GM19099 (cell line): Measurements from ENCODE around the gene GABRA4.

Source experiments
- POLR2A ChIP-seq: IDR thresholded peaks from 3 replicates; pipeline ENCODE4 v1.6.1; 2011; ENCODE audit warnings: low read depth; ENCODE audit not compliant: insufficient read length; ENCODE audit errors: extremely low read depth

Gene GABRA4

GRCh38 chr4:46909078-46909477 is 84.3 kb downstream of the GABRA4 start, which contains the start of gene COX7B2:
Gene COX7B2, minus strand, starts transcription at chr4:46909245. Its CDS starts 174,053 bp downstream, at chr4:46735192.
- no peak for TF ChIP-seq POLR2A

GRCh38 chr4:46908148-46908547 is 85.2 kb downstream of the GABRA4 start:
- no peak for TF ChIP-seq POLR2A

- no peak for TF ChIP-seq POLR2A
These were observed 93.3 kb downstream of the GABRA4 start for GRCh38 chr4:46900082-46900481.

GRCh38 chr4:46894826-46895225 is 98.6 kb downstream of the GABRA4 start:
- TF ChIP-seq POLR2A, result no peak

GRCh38 chr4:46890056-46890455 is 103.3 kb downstream of the GABRA4 start:
- no peak for TF ChIP-seq POLR2A

GRCh38 chr4:46889410-46889809 is 104.0 kb downstream of the GABRA4 start:
- TF ChIP-seq POLR2A, result no peak

GRCh38 chr4:46886711-46887110 is 106.7 kb downstream of the GABRA4 start:
- no peak for TF ChIP-seq POLR2A

- no peak for TF ChIP-seq POLR2A
These were observed 114.7 kb downstream of the GABRA4 start for GRCh38 chr4:46878641-46879040.

GRCh38 chr4:46874811-46875210 is 118.6 kb downstream of the GABRA4 start:
- no peak for TF ChIP-seq POLR2A

- no peak for TF ChIP-seq POLR2A
These were observed 123.0 kb downstream of the GABRA4 start for GRCh38 chr4:46870411-46870810.
